GM18505 (cell line): ENCODE measurements around the gene PNLIPRP3.
"Not testable (repeated sequence)": the region's sequence is repeated elsewhere in the genome, so short reads cannot be mapped to it uniquely, and the experiment has no call there.

Experiments used
- ATAC-seq: cut with Tn5 transposase; IDR thresholded peaks from one replicate; pipeline ENCODE4 v1.9.1; 2021; ENCODE audit not compliant: unreplicated experiment
- POLR2A ChIP-seq: IDR thresholded peaks from 4 replicates; pipeline ENCODE4 v1.6.1; 2011; ENCODE audit warnings: borderline replicate concordance; ENCODE audit not compliant: insufficient read depth, insufficient read length; ENCODE audit errors: extremely low read depth

The PNLIPRP3 gene

DNA sequence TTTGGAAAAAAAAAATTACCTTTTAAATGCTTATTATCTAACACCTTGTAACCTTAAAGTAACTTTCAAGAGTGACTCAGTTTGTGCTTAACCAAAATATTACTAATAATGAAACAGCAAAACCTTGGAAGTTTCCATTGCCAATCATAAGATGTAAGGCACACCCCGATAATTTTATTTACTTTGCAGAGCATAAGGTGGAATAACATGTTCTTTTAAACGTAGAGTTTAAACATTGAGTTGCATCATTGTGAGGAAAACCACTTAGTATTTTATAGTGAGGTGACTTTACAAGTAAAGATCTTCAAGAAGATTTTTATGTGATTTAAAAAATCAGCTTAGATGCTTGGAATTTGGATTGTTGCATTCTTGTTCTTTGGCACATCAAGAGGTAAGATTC is at the start of gene PNLIPRP3:
PNLIPRP3 (plus strand) TSS at position 177 of the 400 bp plus-strand sequence; CDS start at position 343, 166 bp downstream.
- no peak for ATAC-seq
- TF ChIP-seq POLR2A = no peak

DNA sequence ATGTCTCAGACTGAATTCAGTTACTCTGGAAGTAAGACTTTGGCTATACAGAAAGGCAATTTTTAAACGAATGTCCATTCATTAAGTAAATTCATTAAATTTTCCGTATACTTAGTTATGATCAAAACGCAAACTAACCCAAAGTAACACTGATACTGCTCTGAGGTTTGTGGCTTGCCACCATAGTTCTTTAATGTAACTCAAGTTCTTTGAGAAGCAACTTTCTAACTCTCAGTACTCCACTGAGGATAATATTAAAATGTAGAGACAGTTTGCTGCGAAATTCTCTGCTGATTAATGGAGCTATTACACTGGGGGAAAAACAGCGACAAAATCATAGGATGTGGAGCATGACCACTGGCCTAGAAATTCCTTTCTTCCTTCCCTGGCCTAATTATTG is 45.4 kb upstream of the PNLIPRP3 start:
- TF ChIP-seq POLR2A = no peak
- no peak for ATAC-seq

DNA sequence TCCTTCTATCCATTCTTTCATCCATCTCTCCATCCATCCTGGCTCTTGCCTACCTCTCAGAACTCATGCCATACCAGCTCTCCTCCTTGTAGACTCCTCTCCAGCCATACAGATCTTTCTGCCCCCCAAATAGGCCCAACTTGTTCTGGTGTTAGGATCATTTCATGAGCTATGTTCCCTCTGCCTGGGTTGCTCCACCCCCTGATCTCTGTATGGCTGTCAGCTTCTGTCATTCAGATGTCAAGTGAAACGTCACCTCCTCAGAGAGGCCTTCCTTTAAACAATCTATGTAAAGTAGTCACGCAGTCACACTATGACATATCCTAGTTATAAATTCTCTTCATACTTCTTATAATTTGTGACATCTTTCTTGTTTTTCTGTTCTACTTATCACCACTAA is 42.3 kb upstream of the PNLIPRP3 start:
- ATAC-seq = no peak
- no peak for TF ChIP-seq POLR2A

DNA sequence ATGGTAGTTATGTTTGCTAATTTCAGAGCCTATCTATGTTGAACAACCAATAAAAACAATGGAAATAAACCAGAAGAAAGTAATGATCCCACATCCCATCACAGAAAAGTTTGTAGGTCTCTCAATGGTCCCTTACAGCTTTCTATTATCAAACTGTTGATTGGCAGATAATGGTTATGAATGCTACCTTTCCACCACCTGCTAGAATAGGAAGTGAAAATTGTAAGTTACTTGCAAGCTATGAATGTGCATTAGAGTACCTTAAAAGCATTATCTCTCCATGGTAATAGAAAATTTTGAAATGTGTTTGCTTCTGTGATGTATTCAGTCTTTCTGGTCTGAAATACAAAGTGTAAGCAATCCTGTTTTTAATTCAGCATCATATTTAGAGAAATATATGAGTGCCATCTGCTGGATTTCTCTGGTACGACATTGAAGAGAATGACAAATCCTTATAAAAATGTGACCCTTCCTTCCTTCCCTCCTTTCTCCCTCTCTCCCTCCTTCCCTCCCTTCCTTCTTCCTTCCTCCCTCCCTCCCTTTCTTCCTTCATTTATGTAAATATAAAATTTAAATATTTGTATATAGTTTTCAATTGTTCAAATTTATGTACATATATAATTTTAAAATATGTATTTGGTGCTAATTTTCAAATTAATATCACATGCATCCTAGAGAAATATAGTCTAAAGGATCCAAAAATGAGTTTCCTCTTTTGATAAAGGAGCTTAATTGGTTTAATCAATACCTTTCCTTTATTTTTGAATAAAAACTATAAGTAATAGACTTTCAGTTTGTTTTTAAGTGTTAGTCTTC is 41.4 kb upstream of the PNLIPRP3 start:
- TF ChIP-seq POLR2A = no peak
- peak; percentile 61 for ATAC-seq

DNA sequence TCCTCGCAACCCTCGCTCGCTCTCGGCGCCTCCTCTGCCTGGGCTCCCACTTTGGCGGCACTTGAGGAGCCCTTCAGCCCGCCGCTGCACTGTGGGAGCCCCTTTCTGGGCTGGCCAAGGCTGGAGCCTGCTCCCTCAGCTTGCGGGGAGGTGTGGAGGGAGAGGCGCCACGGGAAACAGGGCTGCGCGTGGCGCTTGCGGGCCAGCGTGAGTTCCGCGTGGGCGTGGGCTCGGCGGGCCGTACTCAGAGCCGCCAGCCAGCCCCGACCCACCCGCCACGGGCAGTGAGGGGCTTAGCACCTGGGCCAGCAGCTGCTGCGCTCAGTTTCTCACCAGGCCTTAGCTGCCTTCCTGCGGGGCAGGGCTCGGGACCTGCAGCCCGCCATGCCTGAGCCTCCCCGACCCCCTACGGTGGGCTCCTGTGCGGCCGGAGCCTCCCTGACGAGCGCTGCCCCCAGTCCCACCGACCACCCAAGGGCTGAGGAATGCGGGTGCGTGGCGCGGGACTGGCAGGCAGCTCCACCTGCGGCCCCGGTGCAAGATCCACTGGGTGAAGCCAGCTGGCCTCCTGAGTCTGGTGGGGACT is 34.3 kb upstream of the PNLIPRP3 start:
- ATAC-seq = not testable (repeated sequence)

DNA sequence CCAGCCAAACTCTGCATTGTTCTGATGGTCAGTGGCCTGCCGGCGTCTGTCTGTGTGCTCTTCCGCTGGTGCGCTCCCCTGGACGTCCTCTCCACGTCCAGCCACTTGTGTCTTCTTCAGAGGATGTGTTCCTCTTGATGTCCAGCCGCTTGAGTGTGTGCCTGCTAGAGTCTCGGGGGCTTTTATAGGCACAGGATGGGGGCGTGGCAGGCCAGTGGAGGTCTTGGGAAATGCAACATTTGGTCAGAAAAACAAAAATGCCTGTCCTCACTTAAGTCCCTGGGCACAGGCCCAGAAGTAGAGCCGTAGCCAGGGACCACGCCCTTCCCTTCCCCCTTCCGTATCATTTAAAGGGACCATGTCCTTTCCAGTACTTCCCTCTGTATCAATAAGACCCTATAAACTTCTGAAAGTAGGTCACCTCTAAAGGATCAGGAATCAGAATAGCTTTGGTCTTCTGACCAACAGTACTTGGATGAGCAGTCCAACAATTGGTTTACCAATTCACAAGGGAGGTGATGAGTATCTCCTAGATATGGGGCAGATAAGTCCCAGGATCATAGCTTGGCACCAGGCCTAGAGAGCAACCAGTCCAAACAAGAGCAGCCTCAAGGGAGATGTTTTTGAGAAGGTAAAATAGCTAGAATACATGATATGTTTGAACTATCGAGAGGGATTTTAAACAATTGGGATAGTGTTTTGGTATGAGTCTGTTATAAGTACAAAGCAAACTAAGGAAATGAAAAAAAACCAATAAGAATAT is 32.2 kb upstream of the PNLIPRP3 start:
- no peak for TF ChIP-seq POLR2A
- ATAC-seq = no peak

DNA sequence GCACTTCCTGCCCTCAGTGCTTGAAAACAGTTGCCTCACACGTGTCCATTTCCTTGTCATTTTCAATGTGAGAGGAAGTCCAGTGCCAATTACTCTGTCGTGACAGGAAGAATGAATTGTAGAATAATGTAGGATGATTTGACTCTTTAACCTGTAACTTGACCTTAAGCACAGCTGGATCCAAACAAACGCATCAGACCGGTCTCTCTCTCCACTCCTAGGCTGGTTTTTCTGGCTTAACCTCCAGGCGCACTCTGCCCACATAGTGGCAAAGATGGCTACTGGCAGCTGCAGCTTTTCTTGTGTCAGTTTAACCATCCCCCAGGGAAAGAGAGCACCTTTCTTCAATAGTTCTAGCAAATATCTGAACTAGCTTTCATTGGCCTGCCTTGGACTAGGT is 29.4 kb upstream of the PNLIPRP3 start:
- no peak for TF ChIP-seq POLR2A
- no peak for ATAC-seq

DNA sequence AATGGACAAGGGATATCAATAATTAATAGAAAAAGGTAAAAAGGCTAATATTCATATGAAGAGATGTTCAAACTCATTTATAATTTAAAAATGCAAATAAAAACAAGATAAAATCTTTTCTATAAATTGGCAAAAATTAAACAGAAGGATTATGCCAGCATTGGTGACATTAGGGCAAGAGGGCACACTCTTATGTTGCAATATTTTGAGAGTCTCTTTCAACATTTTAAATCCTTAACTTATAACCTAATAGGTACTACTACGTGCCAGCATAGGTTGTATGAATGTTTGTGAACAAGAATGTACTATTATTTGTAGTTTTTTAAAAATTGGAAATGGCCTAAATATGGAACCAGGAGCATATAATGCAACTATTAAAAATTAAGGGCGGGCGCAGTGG is 24.8 kb upstream of the PNLIPRP3 start:
- TF ChIP-seq POLR2A = no peak
- ATAC-seq = no peak

DNA sequence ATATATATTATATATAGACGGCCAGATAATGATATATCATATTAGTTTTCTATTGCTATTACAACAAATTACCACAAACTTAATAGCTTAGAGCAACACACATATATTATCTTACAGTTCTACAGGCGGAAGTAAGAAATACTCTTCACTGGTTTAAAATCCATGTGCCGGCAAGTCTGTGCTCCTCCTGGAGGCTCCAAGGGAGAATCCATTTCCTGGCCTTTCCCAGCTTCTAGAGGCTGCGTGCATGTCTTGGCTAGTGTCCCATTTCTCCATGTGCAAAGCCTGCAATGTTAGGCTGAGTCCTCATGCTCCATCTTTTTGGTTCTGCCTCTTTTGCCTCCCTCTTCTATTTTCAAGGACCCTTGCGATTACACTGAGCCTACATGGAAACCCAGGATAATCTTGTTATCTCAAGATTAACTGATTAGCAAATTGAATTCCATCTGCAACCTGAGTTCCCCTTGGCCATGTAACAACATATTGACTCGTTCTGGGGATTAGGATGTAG is 23.9 kb upstream of the PNLIPRP3 start:
- no peak for TF ChIP-seq POLR2A
- no peak for ATAC-seq

DNA sequence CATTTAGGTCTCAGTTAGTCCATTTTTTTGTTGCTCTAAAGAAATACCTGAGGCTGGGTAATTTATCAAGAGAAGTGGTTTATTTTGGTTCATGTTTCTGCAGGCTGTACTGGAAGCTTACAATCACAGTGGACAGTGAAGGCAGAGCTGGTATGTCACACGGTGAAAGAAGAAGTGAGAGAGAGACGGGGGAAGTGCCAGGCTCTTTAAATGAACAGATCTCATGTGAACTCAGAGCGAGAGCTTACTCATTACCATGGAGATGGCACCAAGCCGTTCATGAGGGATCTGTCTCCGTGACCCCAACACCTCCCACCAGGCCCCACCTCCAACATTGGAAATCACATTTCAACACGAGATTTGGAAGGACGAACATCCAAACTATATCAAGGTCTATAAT is 18.9 kb upstream of the PNLIPRP3 start:
- no peak for TF ChIP-seq POLR2A
- peak; percentile 89 for ATAC-seq

DNA sequence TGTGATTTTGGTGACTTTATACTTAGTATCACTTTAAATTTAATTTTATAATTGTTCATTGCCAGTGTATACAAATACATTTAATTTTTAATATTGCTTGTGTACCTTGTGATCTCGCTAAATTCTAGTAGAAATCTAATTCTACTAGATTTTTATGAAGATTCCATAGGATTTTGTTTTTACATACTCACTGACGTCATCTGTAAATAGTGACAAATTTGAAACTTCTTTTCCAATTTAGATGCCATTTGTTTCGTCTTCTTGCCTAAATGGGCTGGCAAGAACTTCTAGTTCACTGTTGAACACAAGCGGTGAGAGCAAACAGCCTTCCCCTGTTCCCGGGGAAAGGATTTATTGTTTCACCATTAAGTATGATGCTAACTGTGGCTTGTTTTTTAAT is 17.3 kb upstream of the PNLIPRP3 start:
- ATAC-seq = no peak
- TF ChIP-seq POLR2A = no peak

DNA sequence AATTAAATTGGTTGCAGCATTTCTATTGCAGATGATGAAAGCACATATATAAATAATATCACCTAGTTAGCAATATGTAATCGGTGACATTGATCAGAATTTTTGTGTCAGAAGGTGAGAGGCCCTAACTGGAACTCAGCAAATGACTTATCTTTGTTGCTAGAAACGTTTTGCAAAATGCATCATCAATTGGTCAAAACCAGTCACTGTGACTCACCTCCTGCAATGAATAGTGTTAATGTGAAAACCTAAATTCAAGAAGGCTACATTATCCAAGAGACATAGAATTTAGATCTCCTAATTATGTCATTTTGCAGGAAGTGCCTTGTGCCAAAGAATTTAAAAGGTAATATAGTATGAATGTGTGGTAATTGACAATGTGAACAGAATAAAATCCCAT is 9.8 kb upstream of the PNLIPRP3 start:
- no peak for ATAC-seq
- no peak for TF ChIP-seq POLR2A

DNA sequence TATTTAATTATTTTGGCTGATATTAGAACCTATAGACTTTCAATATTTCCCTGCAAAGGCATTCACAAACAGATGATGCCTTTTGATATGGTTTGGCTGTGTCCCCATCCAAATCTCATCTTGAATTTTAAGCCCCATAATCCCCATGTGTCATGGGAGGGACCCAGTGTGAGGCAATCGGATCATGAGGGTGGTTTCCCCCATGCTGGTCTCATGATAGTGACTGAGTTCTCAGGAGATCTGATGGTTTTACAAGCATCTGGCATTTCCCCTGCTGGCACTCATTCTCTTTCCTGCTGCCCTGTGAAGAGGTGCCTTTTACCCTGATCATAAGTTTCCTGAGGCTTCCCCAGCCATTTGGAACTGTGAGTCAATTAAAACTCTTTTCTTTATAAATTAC is 9.3 kb upstream of the PNLIPRP3 start:
- ATAC-seq = no peak
- TF ChIP-seq POLR2A = no peak

DNA sequence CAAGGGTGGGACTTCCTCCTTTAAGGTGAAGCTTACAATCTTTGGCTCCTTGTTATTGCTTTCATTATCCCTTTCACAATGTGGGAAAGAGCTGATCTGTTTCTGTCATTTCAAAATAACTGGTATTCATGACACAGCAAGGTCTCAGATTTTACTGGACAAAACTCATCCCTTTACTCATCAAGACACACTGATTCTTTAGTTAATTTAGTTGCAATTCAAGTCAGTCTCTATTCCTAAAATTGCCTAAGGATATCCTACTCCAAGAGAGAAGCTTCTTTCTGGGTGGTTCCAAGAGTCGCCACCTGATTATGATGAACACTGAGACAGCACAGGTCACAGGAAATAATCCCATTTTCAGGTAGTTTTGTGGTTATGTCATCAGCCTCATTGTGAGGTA is 5.8 kb upstream of the PNLIPRP3 start:
- no peak for TF ChIP-seq POLR2A
- ATAC-seq = no peak
